A204.1 (cell line): ENCODE measurements around the gene OPHN1.
"Not testable (repeated sequence)": the region's sequence is repeated elsewhere in the genome, so short reads cannot be mapped to it uniquely, and the experiment has no call there.

Experiments used
- FAIRE-seq: peaks from 2 replicates; lab custom pipeline; 2012; peaks lifted over from hg19 to GRCh38; lab: Jason Lieb, UNC

OPHN1 gene

DNA sequence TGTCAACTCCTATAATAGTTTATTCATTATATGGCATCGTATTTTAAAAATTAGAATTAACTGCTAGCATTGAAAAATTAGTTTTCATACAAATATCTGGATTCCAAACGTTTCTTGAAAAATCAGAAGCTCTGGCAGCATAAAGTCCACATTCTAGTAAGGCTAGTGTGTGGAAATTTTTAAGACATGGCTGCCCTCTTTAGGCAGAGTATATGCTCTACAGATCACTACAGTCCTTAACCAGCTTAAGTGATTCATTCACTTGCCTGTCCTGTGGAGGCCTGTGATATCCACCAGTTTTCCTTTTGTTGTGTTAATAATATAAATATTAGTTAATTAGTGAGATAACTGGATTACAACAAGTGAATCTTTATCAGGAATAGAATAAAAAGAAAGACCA is 287.2 kb downstream of the OPHN1 start:
- FAIRE-seq: peak; percentile 86

DNA sequence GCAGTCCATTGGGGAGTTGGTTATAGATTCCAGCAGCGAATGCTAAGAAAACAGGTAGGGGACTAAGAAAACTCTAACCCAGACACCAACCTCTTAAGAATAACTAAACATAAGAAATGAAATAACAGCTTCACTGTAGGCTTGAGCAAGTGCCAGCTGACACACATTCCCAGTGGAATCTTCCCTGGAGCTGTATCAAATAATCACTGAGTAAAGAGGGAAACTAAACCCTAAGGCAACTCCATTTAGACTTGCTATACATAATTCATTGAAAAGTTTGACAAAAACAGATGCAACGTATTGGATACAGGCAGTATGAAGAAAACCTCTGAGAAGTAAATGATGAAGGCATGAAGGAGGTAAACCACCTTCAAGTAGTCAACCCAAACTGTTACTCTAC is 293.5 kb downstream of the OPHN1 start:
- FAIRE-seq: no peak

DNA sequence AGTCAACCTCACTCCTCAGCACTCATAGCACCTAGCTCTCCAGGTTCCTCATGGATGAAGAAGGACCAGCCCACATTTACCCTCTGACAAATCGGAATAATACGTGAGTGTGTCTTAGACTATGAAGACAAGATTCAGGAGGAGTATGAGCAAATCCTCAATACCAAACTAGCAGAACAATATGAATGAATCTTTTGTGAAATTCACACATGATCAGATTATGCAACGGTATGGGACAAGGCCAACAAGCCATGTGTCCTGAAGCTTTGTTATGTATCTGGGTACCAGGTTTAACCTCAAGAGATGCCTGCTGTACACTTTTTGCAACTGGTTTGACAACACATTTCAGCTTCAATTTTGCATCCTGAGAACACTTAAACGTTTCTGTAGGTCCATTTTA is 300.1 kb downstream of the OPHN1 start:
- FAIRE-seq: no peak

DNA sequence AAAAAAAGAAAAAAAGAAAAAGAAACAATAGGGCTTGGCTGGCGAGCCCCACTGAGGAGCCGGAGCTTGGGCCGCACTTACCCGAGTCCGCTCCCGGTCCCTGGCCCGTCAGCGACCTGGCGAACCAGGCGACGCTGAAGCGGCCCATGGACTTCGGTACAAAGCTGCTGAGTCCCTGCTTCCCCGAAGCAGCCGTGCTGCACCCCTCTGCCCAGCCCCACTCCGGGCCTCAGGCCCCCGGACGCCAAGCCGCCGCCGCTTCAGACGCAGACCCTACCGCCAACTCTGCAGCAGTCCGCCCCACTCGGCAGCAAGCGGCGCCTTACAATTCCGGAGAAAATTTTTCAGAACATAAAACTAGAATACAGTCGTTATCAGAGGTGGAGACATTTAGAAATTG is 300.5 kb downstream of the OPHN1 start:
- FAIRE-seq: no peak

DNA sequence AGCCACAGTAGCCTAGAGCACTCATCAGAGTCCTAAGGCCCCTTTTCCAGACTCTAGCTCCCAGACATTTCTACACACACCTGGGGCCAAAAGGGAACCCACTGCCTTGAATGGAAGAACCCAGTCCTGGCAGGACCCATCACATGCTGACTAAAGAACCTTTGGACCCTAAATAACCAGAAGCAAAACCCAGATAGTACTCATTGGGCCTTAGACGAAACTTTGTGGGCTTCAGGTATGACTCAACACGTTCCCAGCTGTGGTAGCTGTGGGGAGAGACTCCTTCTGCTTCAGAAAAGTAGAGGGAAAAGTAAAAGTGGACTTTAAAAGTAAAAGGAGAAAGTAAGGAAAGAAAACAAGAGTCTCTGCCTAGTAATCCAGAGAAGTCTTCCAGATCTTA is 311.5 kb downstream of the OPHN1 start:
- no peak for FAIRE-seq

DNA sequence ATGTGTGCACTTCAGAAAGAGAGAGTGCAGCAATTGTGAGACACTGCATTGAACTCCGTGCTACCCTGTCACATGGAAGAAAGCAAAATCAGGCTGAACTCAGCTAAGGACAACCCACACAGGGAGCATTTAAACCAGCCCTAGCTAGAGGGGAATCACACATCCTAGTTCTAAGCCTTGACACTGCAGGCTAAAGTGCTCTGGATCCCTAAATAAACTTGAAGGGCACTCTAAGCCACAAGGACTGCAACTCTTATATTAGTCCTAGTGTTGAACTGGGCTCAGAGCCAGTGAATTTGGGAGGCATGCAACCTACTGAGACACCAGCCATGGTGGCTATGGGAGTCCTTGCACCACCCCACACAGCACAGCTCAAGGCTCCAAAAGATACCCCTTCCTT is 311.9 kb downstream of the OPHN1 start:
- no peak for FAIRE-seq

DNA sequence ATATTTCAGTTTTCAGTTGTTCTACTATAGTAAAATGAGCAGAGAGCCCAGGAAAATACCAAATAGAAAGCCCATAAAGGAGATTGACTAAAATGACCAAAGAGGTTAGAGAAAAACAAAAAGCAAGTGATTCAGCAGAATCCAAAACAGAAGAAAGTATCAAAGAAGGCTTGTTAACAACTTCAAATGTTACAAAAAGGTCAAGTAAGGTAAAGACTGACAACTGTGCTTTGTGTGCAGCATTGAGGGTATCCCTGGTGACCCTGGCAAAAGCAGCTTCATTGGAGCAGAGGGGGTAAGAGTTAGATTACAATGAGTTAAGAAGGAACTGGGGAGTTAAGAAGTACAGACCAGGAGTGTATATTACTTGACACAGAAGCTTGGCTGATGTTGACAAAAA is 317.9 kb downstream of the OPHN1 start:
- FAIRE-seq: no peak

DNA sequence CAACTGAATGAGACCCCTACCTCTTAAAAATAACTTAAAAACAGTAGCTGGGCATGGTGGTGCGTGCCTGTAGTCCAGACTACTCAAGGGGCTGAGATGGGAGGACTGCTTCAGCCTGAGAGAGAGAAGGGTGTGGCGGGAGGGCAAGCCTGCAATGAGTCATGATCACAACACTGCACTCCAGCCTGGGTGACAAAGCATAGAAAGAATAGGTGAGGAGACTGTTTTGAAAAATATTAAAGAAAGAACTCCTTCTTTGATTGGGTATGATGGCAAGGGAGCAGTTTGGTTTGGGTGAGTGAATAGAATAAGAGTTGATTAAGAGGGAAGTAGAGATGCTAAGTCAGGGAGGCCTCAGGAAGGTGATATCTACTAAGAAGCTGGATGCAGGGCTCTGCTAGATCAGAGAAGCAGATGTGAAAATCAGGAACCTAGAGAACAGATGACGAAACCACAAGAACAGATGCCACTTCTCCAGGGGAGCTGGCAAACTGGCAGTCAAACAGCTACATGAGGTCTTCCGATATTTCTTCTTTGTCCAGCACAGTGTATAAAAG is 318.6 kb downstream of the OPHN1 start:
- FAIRE-seq: no peak

DNA sequence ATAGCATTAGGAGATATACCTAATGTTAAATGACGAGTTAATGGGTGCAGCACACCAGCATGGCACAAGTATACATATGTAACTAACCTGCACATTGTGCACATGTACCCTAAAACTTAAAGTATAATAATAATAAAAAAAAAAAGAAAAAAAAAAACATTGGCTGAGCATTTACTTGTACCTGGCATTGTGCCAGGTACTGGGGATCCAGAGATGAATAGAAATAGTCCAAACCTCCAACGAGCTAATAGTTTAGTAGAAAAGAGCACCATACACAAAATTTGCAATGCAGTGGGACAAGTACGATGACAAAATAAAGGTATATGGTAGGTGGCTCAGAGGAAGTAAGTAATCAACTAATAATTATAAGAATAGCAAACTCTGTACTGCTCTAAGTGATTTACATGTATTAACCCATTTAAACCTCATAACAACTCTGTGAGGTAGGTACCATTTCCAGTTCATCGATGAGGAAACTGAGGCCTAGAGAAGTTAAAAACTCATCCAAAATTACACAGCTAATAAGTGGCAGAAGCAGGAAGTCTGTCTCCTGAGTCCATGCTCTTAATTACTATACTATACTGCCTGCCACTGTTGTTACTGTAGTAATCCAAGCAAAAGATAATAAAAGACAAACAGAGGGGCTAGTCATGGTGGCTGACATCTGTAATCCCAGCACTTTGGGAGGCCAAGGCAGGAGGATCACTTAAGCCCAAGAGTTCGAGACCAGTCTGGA is 319.3 kb downstream of the OPHN1 start:
- no peak for FAIRE-seq

DNA sequence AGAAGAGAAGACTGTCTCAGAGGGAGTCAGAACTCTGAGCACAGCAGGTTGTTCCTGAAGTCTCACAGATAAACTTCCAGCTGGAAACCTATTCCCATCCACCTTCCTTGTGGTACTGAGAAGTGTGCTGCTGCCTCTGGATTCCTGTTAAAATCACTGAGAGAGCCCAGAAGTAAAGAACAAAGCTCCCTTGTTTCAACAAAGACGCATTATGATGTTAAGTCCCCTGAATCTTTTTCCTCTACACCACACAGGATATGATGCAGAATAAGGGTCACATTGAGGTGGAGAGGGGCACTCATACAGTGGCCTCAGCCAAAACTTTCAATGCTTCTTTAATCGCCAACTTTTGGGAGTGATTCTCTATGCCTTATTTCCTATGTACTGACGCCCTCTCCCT is 321.0 kb downstream of the OPHN1 start:
- FAIRE-seq: no peak

DNA sequence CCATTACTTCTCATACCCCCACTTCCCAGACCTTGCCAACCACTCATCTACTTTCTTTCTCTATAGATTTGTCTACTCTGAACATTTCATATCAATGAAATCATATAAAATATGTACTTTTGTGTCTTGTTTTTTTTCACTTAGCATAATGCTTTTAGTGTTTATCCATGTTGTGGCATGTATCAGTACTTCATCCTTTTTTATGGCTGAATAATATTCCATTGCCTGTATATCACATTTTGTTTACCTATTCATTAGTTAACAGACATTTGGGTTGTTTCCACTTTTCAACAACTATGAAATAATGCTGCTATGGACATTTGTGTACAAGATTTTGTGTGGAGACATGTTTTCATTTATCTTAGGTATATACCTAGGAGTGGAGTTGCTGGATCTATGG is 324.1 kb downstream of the OPHN1 start:
- FAIRE-seq: no peak

DNA sequence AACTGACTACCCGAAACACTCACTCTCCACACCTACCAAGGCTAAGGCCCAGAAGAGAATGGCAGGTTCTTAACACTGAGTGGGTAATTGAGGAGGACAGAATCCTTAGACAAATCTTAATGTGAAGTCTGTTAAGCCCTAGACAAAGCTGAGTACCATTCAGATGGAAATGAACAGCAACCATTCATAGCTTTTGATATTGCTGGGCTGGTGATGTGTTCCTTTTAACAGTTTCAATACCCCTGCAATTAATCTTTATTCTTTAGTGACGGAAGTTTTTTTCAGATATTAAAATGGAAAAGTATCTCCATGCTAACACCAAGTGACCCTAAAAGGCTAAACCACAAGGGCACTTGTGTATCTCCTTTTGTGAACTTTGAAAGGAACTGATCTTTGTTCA is 334.9 kb downstream of the OPHN1 start:
- FAIRE-seq: no peak

DNA sequence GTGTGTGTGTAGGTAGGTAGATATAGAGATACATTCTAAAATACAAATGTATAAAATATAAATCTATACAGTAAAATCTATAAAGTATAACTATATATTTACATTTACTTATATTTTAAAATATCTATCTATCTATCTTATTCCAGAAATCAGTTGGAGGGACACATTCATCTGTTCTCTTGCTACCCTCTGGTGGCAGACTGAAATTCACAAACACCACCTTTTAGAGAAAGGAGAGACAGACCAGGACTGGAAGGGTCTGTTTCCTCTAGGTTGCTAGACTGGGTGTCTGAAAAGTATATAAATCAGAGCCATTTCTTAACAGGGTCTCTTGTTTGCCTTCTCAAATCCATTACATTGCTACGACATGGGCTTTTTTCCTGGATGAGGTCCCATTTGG is 343.0 kb downstream of the OPHN1 start:
- peak; percentile 52 for FAIRE-seq

DNA sequence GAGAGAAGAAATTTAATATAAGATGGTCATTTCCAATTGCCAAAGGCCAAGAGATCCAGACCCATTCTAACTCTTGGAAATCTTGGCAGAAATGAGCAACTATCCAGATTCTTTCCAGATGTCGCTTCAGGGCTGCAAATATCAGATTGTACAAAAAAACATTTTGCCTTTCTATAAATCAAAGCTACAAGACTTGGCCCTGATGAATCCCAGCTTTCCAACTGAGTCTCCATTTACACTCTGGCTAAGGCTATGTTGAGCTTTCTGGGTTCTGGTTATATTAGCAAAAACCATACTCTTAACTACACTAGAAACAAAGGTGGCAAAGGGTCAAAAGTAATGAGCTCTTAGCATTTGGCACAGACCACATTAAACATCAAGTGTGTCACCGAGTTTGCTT is 345.8 kb downstream of the OPHN1 start:
- FAIRE-seq: no peak

DNA sequence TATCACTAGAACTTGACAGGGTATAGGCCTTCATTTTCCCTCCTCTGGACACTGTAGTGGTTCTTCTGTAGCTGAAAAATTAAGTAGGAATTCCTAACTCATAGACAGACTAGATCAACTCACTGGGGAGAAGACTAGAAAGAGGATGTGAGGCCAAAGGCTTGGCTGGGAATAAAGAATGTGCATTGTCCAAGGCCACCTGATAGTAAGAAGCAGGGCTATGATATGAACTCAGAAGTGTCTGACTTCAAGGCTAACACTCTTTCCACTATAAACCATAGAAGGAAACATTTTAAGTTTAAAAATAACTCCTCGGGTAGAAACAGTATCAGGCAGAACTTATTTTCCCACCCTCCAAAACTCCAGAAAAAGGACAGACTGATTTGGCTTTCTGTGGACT is 346.6 kb downstream of the OPHN1 start:
- FAIRE-seq: no peak

DNA sequence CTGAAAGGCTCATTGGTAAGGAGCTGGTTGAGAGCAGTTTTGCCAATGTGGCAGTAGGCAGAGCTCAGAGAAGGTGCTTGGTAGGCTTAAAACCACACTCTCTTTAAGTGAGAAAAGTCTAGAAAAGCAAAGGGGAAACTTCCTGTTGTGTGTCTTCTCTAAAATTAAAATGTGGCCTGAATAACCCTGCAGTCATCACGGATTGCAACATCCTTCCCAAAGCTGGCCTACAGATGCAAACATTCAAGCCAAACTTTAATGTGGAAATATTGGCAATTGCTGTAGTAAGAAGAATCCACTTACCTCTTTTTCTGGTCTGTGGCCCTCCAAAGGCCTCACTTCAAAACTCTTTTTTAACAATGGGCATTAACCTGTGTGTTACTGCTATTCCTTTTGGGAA is 348.5 kb downstream of the OPHN1 start:
- no peak for FAIRE-seq

DNA sequence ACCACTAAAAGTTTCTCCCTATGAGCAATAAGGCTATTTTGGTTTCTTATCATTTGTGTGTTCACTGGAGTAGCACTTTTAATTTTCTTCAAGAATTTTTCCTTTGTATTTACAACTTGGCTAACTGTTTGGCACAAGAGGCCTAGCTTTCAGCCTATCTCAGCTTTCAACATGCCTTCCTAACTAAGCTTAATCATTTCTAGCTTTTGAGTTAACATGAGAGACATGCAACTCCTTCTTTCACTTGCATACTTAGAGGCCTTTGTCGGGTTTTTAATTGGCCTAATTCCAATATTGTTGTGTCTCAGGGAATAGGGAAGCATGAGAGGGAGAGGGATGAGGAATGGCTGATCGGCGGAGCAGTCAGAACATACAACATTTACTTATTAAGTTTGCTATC is 349.8 kb downstream of the OPHN1 start:
- no peak for FAIRE-seq

DNA sequence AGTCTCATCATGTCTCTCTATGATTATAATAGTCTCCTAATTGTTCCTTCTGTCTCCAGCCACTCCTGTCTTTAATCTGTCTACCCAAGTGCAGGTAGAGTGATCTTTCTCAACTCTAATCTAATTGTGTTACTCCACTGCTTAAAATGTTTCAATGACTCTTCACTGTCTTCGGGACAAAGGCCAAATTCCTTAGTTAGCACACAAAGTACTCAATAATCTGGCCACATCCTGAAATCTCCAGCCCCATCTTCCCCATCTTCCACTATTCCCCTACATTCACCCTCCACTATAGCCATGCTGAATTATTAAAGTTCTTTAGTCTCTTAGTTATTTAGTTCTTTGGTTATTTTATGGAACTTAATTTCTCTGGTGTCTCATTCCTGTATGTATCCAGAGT is 353.3 kb downstream of the OPHN1 start:
- FAIRE-seq: no peak

DNA sequence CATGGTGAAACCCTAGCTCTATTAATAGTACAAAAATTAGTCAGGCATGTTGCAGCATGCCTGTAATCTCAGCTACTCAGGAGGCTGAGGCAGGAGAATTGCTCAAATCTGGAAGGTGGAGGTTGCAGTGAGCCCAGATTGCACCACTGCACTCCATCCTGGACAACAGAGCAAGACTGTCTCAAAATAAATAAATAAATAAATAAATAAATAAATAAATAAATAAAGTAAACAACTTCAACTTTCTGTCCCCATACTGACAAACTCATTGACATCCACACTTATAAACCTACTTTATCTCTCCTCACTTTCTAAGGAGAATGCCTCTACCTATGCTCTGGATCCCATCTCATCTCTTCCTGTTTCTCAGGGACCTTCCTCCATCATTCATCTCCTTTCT is 354.5 kb downstream of the OPHN1 start:
- FAIRE-seq: not testable (repeated sequence)

DNA sequence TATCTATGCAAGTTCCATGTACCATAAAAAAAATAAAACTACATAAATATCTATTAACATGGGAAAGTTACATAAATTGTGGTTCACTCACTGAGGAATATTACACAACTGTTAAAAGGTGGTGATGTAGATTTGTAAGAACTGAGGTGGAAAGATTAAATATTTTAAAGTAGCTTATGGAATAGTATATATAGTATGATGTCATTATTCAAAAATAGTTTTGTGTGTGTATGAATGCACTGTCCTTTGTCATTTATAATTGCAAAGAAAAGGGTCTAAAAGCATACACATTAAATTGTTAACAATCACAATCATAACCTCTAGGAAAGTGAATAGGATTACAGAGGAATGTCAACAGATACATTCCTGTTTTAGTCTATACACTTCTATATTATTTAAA is 355.9 kb downstream of the OPHN1 start:
- no peak for FAIRE-seq

DNA sequence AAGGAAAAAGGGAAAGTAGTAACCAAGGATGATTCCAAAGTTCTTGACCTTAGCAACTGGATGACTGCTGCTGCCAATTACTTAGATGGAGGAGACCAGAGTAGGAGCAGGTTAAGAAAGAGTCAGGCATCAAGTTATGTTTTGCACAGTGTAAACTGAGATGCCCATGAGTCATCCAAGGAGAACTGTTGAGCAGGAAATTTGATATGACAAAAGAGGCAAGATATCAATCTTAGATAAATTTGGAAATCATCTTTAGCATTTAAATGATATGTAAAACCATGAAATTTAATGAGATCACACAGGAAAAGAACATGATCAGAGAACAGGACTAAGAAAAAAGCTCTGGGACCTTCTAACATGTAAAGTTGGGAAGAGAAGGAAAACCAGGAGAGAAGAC is 361.3 kb downstream of the OPHN1 start:
- FAIRE-seq: no peak

DNA sequence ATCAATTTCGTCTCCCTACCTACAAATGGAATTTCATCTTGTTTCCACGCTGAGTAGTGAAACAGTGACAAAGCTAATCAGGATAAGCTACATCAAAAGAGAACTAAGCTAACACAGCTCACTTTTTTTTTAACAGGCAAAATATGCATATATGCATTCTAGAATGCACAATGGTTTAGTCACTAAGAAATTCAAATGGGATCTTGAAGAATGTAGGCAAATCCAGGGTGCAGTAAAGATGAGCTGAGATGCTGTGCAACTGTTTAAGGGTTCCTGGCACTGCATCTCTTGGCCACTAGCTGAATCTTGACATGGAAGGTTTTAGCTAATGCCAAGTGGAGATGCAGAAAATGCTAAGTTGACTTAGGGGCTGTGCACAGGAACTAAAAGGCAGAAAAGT is 363.2 kb downstream of the OPHN1 start:
- FAIRE-seq: not testable (repeated sequence)

DNA sequence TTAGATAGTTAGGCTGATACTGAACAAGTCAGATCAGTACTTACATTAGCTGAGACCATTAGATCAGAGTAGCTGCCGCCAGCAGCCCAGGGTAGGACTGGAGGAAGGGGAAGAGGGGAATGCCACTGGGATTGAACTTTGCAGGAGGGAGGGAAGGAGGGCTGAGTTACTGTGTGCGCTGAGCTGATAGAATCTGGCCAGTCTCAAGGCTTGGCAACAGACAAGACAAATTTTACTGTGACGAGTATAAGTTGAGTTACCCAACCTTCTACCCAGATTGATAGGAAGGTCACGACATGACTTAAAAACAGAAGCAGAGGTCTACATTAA is 372.1 kb downstream of the OPHN1 start:
- FAIRE-seq: no peak

DNA sequence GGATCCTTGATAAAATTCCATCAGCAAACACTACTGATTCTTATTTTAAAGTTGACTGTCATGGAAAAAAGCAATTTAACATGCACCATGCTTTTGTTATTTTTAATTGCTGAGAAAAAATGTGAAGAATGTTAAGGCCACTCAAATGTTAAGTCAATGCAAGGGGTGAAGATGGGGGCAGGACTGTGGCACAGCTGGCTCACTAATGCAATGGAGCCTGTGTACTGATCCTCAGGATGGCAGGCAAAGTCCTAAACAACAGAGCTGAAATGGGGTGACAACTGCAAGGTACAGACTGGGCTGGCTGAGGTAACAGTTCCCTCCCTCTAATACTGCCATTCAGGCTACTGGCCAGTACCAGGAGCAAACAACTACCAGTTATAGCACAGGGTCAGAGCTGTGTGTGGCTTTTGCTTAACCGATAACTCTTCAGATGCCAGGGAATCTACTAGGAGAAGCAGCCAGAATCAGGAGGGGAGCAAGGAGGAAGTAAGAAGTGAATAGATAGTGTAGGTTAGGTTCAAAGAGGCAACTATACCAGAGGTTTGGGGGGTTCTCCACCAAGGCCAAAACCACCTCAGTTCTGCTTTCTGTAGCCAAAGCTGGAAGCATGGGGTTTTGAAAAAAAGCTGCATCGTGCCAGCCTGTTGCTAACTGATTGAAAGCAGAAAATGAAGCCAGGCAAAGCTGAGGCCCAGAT is 372.6 kb downstream of the OPHN1 start:
- no peak for FAIRE-seq
